HG03558 (cell line): ENCODE results near the gene SH3RF3.
"Not testable (repeated sequence)": the region's sequence is repeated elsewhere in the genome, so short reads cannot be mapped to it uniquely, and the experiment has no call there.

ENCODE experiments used
- ATAC-seq: cut with Tn5 transposase; IDR thresholded peaks from one replicate; pipeline ENCODE4 v1.9.1; 2021; ENCODE audit warnings: moderate number of reproducible peaks; ENCODE audit not compliant: unreplicated experiment; ENCODE audit errors: extremely low read depth

The SH3RF3 gene

DNA sequence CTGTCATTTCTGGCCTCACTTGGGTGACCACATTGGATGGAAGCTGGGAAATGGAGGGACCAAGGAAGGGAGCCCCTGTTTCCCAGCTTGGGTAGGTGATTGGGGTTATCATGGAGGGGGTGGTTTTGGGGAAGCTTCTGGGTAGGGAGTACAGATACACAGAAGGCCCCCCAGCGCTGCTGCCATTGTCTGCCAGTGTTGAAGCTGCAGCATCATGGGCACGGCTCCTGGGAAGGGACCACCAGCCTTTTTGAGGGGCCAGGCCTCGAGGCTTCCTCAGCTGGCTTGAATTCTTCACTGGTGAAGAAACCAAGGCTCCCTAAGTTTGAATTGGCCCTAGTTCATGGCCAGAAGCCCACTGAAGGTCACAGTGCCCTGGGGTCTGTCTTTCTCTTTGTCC is 25.2 kb downstream of the SH3RF3 start:
- no peak for ATAC-seq

GRCh38 chr2:109155553-109156451 is 26.8 kb downstream of the SH3RF3 start:
- no peak for ATAC-seq

DNA sequence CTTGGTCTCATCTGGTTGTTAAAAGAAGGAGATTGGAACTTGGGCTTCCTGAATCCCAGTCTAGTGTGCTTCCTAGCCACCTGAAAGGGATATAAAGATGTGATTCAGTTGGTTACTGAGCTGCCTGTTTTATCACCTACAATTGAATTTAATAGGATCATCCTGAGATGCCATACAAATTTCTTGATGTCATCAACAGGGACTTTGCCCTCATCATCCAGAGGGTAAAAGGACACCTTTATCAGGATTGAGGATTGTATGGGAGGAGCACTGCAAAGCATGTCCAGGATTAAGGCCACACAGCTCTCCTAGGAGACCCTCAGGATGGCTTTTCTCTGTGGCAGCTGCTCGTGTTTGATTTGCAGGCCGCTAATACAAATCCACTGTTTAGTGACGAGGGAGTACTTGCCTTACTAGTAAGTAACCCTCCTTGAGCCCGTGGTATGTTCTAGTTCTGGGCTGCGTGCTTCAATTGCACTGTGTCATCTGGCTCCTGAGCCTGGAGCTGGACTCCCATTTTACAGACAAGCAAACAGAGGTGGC is 28.6 kb downstream of the SH3RF3 start:
- no peak for ATAC-seq

GRCh38 chr2:109158237-109158636 is 29.2 kb downstream of the SH3RF3 start:
- ATAC-seq, result no peak

- no peak for ATAC-seq
Observed at GRCh38 chr2:109159096-109159495, 30.1 kb downstream of the SH3RF3 start.

DNA sequence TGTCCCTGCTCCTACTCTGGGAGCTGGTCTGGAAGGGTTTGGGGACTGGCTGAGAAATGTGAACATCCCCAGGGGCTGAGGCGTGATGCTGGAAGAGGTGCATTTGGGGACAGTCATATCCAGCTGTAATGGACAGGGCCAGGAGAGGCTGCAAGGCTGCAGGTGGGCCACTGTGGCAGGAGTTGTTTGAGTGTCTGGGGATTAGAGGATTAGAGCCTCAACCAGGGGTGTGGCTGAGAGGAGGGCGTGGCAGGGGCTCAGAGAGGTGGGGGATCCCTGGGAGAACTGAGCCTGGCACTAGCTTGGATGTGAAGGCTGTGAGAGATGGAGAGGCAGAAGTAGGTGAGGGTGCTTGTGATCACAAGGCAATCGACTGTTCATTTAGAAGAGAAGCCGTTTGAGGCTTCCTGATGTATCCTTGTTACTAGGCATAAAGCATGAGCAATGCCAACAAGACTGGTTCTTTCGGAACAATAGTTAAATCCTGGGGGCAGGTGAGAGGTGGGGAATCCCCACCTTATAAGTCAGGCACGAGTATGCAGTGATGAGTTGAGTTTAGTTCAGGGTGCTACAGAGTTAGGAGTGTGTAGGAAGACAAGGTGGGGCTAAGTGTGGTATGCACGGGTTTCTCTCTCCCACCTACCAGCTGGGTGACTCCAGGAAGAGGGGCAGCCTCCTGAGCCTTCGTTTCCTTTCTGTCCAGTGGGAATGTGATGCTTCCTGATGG is 31.9 kb downstream of the SH3RF3 start:
- ATAC-seq, result no peak

- ATAC-seq, result not testable (repeated sequence)
Observed at GRCh38 chr2:109162367-109162766, 33.4 kb downstream of the SH3RF3 start.

- ATAC-seq, result no peak
Observed at GRCh38 chr2:109162999-109163398, 34.0 kb downstream of the SH3RF3 start.

- ATAC-seq, result no peak
Observed at GRCh38 chr2:109164311-109164710, 35.3 kb downstream of the SH3RF3 start.

DNA sequence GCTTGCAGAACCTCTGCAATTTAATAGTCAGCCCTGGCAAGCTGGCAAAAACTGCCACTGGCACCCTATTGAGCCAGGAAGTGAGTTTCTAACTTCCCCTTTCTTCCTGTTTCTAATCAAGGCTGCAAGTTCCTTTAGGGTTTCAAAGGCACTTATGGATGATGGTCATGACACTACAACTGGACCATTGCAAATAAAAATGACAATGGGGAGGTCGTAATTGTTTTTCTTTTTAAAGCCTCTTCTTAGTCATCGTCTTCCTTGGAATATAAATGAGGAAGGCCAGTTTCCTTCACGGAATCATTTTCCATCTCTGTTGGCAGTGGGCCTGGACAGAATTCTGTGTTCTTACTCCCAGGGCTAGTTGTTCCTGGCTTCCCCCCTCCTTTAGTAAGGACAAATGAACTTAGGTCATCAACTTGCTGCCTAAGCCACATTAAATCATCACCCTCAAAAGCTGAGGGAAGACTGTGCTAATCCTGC is 35.8 kb downstream of the SH3RF3 start:
- no peak for ATAC-seq

DNA sequence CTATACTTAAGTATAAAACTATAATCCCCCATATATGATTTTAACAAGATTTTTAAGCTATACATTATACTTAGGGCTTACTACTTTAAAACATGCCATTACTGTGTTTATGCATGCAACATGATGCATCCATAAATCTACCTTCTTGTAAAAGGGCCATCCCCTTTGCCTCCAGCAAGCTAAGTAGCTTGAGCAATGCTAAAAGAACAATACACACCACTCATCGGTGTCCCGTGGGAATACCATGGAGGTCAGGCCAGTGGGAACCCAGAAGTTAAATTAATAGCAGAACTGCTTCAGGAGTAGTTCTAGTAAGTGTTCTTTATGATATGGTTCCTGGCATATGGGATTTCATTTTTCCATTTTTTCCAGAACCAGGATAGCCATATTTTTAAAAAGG is 37.8 kb downstream of the SH3RF3 start:
- no peak for ATAC-seq

DNA sequence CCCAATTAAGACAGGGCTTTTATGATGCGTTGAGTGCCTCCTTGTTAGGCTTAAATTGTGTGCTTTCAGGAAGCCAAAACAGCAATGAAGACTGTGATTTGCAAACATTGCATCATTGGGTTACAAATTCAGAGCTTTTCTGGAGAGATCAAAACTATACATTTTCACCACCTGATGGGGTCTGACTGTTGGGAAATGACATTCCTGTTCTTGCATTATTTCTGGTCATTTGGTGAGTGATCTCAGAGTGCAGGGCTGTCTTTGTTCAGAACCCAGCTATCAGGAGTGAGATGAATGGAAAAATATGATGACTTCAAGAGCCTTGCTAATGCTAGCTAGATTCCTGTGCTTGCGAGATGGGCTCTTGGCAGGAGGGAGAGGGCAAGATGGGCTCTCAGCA is 39.1 kb downstream of the SH3RF3 start:
- no peak for ATAC-seq

GRCh38 chr2:109168716-109169115 is 39.7 kb downstream of the SH3RF3 start:
- ATAC-seq, result no peak

DNA sequence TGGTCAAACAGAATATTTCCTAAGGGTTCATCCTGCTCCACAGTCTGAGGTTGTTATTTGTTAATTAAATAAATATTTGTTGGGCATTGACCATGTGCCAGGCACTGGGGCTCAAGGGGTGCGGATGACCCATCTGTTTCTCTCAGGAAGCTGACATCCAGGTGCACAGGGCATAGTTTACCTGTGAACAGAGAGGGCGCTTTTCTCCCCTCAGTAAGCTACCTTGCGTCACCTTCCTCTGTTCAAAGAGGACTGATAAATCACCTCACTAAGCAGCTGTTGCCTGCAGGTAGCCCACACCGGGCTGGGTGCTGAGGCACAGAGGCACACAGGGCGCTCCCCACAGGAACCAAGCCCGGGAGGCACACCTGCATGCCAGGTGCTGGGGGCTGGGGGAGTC is 41.6 kb downstream of the SH3RF3 start:
- no peak for ATAC-seq

- no peak for ATAC-seq
Observed at GRCh38 chr2:109171444-109172334, 42.7 kb downstream of the SH3RF3 start.

- no peak for ATAC-seq
Observed at GRCh38 chr2:109172556-109173105, 43.6 kb downstream of the SH3RF3 start.

DNA sequence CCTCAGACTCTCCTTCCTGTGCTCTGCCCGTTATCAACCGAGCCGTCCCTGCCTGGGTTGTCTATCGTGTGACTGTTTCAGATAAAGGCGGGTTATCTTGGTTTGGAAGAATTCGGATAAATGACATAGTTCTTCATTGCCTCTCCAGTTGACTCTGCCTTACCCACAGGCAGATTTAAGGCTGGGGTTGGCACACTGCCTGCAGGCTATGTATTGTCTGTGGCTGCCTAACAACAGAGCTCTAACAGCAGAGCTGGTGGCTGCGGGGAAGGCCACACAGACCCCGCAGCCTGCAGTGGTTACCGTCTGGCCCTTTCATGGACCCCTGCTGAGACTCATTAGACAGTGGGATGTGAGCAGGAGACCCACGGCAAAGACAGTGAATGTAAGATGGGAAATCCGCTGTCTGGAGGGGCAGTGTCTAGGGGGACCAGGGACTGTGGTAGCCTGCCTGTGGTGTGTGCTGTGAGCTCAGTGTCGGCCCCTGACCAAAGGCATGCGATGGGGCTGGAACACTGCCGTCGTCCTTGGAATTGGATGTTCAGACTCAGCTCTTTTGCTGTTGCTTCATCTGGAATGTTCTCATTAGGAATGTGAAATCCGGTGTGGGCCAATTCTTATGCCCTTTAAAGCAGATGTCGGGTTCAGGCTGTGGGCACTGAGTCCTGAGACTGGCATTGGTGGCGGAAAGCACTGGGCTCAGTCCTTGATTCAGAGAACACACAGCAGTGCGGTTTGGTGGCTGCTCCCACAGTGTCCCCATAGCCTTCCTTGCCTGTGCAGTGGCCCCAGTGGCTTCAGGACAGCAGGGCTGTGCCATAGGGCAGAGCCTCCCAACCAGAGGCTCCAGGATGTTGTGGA is 44.5 kb downstream of the SH3RF3 start:
- ATAC-seq, result no peak

- no peak for ATAC-seq
Observed at GRCh38 chr2:109174214-109174613, 45.2 kb downstream of the SH3RF3 start.
